CD1c-positive myeloid dendritic cell (primary cell): ENCODE results near the gene IFNAR2.
A peak's percentile ranks its signal among the peaks of the same experiment; 100 is the strongest.
"Not testable (repeated sequence)": the region's sequence is repeated elsewhere in the genome, so short reads cannot be mapped to it uniquely, and the experiment has no call there.

ENCODE experiments used
- DNase-seq: peaks from one replicate; pipeline ENCODE4 v3.0.0-alpha.2; 2016; ENCODE audit errors: extremely low spot score

IFNAR2 gene

DNA sequence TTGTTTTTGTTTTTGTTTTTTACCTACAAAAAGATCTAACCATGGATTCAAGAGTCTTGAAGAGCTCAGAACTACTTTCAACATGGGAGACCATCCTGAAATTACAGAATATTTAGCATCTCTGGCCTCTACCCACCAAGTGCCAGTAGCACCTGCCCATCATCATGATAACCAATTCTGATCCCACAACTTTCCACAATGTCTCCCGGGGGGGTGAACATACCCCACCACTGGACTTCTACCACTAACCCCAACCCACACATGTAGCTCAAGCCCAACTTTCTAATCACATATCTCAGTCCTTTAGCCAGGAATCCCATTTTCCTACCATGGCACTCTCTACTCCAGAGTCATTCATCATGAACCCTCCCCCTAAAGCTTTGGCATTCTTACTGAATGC, 15.7 kb upstream of the IFNAR2 start:
- no peak for DNase-seq

- no peak for DNase-seq
Observed at GRCh38 chr21:33217138-33217520, 12.6 kb upstream of the IFNAR2 start.

GRCh38 chr21:33219300-33219699, 10.4 kb upstream of the IFNAR2 start:
- DNase-seq: no peak

- DNase-seq: no peak
Observed at GRCh38 chr21:33219954-33220353, 9.8 kb upstream of the IFNAR2 start.

DNA sequence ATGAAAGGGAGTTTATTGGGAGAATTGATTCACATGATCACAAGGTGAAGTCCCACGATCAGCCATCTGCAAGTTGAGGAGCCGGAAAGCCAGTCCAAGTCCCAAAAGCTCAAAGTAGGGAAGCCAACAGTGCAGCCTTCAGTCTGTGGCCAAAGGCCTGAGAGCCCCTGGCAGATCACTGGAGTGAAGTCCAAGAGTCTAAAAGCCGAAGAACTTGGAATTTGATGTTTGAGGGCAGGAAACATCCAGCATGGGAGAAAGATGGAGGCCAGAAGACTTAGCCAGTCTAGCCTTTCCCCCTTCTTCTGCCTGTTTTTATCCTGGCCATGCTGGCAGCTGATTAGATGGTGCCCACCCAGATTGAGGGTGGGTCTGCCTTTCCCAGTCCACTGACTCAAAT, 4.4 kb upstream of the IFNAR2 start:
- DNase-seq: not testable (repeated sequence)

DNA sequence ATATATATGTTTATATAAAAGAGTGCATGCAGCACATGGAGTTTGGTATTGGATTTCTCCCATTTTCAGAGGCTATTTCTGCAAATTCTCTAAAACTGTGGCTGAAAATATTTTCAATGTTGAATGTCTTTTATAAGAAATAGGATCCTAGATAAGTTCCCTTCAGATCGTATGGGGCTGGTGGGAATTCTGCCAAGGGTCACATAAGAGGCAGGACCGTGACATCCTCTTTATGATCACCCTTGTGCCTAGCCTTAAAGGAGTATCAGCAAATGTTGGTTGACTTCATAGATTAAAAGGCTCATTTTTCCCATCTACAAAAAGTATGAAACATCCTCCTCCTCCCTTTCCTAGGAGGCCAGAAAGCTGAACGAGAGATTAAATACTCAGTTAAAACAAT, 1.3 kb upstream of the IFNAR2 start:
- DNase-seq: peak; percentile 33

DNA sequence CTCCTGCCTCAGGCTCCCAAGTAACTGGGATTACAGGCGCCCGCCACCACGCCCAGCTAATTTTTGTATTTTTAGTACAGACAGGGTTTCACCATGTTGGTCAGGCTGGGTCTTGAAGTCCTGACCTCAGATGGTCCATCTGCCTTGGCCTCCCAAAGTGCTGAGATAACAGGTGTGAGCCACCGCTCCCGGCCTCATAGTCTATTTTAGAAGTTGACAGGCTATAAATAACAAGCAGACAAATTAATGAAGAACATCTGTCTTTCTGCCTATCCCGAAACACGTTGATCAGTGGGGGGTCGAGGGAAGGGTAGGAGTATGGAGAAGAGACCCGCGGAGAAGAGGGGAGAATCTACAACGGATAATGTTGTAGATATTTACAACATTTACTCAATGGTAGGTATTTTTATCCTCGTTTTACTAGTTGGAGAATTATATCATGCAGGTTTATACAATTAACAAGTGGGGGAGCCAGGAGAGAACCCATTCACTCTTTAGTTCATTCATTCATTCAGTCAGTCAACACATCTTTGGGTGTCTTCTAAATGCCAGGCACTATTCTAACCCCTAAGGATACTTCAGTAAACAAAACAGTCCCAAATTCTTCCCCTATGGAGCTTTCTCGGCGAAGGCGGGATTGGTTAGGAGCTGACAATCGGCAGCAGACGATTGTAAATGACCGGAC, 497 bp upstream of the IFNAR2 start:
- no peak for DNase-seq

DNA sequence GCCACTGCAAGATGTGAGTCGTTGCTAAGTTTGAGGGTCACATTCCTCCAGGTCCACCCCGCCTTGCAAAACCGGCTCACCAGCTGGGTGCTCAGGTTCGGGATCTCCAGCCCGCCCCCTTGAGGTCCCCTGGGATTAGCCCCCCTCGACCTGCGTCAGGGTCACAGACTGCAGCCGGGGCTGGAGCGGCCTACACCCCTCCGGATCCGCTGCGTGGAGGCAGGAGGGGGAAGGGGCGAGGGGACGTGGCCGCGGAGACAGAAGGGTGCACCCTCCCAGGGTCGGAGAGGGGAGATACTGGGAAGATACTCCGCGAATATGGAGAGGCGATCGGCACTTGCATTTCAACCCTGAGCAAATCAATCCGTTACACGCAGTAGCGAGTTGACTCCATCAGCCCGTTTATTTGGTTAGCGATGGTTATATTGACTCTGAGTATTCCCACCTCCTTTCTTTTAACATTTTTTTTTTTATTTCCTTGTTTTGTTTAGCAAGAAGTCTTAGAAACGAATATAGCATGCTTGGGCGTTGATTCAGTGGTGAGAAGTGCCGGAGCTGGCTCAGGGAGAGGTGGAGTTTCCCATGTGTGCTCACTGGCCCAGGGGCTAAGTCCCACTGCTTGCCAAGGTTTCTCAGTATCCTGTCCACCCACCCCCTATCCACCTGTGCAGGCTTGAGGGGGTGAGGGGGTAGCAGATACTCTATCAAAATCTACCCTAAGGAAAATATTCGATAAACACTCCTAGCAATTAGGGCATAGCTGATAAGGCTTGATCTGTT, 997 bp downstream of the IFNAR2 start:
- DNase-seq: peak; percentile 47

GRCh38 chr21:33231526-33231925, 1.8 kb downstream of the IFNAR2 start:
- no peak for DNase-seq

DNA sequence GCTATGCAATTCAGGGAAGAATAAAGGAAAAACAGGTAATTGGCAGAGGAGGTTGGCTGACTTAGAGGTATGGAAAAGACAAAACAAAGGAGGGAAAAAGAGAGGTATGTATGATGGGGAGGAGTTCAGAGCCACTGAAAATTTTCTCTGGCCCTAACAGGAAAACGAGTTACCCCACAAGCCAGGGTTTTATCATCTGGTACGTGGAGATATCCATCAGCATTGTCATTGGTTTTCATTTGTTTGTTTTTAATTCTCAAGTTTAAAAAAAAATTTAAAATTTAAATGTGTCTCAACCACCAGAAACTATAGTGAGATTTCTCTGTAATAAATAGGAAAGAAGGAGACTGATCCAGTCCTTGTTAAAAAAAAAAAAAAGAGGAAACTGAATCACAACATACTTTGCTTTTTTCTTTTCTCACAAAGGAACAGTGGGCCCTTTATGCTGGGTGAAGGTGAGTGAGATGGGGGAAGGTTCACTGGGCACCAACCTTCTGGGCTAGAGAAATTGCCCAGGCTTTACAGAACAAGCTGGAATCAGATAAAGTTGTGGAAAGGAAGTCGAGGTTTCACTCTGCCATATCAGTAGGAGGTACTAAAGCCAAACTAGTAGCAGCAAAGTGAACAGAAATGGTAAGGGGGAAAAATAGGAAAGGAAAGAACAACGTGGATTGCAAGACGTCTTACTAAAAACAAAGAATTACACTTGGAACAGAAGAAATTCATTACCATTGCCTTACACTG, 2.7 kb downstream of the IFNAR2 start:
- peak; percentile 40 for DNase-seq

DNA sequence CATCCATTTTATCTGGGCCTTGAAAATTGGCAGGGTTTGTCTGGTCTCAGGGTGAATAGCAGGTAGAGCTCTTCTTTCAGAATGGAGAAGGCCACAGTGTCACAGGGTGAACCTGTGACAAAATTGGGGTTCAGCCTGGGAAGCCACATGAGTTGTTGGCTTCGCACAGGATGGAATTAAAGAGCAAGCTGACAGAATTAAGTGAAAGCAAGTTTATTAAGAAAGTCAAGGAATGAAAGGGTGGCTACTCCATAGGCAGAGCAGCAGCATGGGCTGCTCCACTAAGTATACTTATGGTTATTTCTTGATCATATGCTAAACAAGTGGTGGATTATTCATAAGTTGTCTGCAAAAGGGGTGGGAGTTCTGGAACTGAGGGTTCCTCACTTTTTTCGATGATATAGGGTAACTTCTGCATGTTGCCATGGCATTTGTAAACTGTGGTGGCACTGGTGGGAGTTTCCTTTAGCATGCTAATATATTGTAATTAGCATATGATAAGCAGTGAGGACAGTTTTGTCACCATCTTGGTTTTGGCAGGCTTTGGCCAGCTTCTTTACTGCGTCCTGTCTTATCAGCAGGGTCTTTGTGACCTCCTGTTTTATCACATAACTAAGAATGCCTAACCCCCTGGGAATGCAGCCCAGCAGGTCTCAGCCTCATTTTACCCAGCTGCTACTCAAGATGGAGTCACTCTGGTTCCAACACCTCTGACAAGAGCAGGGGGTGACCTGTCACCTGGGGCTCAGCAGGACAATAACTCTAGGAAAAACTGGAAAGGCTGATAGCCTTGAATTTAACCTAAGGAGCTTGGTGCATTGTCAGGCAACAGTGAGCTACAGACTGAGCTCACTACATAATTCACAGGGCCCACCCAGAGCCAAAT, 5.1 kb downstream of the IFNAR2 start:
- DNase-seq: peak; percentile 74

DNA sequence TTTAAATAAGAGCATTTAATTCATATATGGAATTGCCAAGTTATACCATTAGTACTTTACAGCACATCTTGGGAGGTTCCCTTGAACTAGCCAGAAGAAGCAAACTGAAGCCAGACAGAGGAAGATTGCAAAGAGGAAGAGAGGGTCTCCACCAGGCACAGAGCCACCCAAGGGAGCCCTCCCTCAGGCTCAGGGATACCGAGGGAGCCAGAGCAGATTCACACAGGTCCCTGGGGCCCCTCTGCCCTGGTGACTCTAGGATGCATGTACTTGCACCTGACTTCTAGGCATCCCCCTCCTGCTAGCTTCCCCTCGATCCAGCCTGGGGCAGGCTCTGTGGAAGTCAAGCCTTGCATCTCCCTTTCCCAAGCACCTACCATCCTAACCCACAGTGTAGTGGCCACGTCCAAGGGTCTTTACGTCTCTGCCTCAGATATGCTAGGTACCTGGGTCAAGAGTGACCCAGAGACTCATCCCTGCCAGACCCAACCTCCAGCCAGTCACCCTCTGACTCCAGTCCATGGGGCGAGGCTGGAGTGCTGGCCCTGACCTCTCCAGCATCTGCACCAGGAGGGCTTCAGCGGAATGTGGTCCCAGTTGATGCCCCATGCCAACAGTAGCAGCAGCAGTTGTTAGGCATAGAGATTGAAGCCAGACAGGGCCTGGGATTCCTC, 6.4 kb downstream of the IFNAR2 start:
- DNase-seq: no peak

DNA sequence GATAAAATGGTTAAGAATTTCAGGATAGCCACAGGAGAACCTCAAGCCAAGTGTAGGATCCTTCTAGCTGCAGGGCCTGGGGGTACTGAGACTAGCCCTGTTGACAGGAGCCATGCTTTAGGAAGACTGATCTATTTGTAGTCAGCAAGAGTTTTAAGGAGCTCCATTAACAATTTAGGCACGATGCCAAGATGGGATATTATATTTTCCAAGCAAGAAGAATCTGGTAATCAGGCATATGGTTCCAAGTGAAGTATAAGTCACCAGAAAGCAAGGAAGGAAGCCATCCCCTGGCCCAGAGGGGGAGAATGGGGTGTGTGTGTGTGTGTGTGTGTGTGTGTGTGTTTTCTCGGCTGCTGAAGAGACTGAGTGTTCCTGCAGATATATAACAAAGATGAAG, 7.0 kb downstream of the IFNAR2 start:
- no peak for DNase-seq

GRCh38 chr21:33237486-33237885, 7.7 kb downstream of the IFNAR2 start:
- no peak for DNase-seq

- DNase-seq: no peak
Observed at GRCh38 chr21:33238146-33238545, 8.4 kb downstream of the IFNAR2 start.

- DNase-seq: peak; percentile 42
Observed at GRCh38 chr21:33238565-33239255, 9.0 kb downstream of the IFNAR2 start.

DNA sequence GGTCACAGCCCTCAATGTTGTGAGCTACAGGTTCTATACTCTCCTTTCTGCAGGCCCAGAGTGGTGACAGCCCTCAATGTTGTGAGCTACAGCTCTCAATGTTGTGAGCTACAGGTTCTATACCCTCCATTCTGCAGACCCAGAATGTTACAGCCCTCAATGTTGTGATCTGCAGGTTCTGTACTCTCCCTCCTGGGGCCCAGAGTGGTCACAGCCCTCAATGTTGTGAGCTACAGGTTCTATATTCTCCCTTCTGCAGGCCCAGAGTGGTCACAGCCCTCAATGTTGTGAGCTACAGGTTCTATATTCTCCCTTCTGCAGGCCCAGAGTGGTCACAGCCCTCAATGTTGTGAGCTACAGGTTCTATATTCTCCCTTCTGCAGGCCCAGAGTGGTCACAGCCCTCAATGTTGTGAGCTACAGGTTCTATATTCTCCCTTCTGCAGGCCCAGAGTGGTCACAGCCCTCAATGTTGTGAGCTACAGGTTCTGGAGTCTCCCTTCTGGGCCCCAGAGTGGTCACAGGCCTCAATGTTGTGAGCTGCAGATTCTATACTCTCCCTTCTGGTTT, 9.9 kb downstream of the IFNAR2 start:
- not testable (repeated sequence) for DNase-seq

- DNase-seq: no peak
Observed at GRCh38 chr21:33240404-33240803, 10.7 kb downstream of the IFNAR2 start.

- no peak for DNase-seq
Observed at GRCh38 chr21:33241846-33242245, 12.1 kb downstream of the IFNAR2 start.

GRCh38 chr21:33242846-33243245, 13.1 kb downstream of the IFNAR2 start:
- DNase-seq: not testable (repeated sequence)
